Measurements from ENCODE around the gene FOXA3.

- no peak for TF ChIP-seq CTCF (conservative IDR thresholded peaks at IDR 0.05)
- no peak for TF ChIP-seq ZFX (IDR thresholded peaks at IDR 0.05)
Measured at GRCh38 chr19:45821570-45821969, 42.6 kb upstream of the FOXA3 start.

Data from C4-2B (cell line).